Measurements from ENCODE around the gene EFNA5.

The EFNA5 gene

GRCh38 chr5:107570805-107571531, 99.8 kb downstream of the EFNA5 start:
- DNase-seq (ENCODE audit: low spot score), result no peak

GRCh38 chr5:107570181-107570580, 100.6 kb downstream of the EFNA5 start:
- DNase-seq (ENCODE audit: low spot score), result no peak

GRCh38 chr5:107567901-107568671, 102.7 kb downstream of the EFNA5 start:
- DNase-seq (ENCODE audit: low spot score), result no peak

- DNase-seq (ENCODE audit: low spot score), result no peak
Measured at GRCh38 chr5:107566986-107567385, 103.8 kb downstream of the EFNA5 start.

- no peak for DNase-seq (ENCODE audit: low spot score)
Measured at GRCh38 chr5:107565791-107566767, 104.7 kb downstream of the EFNA5 start.

- DNase-seq (ENCODE audit: low spot score), result no peak
Measured at GRCh38 chr5:107564931-107565372, 105.8 kb downstream of the EFNA5 start.

- DNase-seq (ENCODE audit: low spot score), result no peak
Measured at GRCh38 chr5:107563959-107564544, 106.7 kb downstream of the EFNA5 start.

- DNase-seq (ENCODE audit: low spot score), result no peak
Measured at GRCh38 chr5:107560377-107560776, 110.4 kb downstream of the EFNA5 start.

GRCh38 chr5:107558823-107559375, 111.8 kb downstream of the EFNA5 start:
- DNase-seq (ENCODE audit: low spot score), result no peak

GRCh38 chr5:107557051-107557658, 113.6 kb downstream of the EFNA5 start:
- DNase-seq (ENCODE audit: low spot score), result no peak

- DNase-seq (ENCODE audit: low spot score), result no peak
Measured at GRCh38 chr5:107556575-107556974, 114.2 kb downstream of the EFNA5 start.

GRCh38 chr5:107555425-107556090, 115.2 kb downstream of the EFNA5 start:
- no peak for DNase-seq (ENCODE audit: low spot score)

GRCh38 chr5:107554776-107555424, 115.8 kb downstream of the EFNA5 start:
- no peak for DNase-seq (ENCODE audit: low spot score)

GRCh38 chr5:107553117-107553555, 117.6 kb downstream of the EFNA5 start:
- DNase-seq (ENCODE audit: low spot score), result no peak

GRCh38 chr5:107551088-107551487, 119.6 kb downstream of the EFNA5 start:
- DNase-seq (ENCODE audit: low spot score), result no peak

- DNase-seq (ENCODE audit: low spot score), result no peak
Measured at GRCh38 chr5:107549567-107549966, 121.2 kb downstream of the EFNA5 start.

GRCh38 chr5:107548477-107548876, 122.3 kb downstream of the EFNA5 start:
- no peak for DNase-seq (ENCODE audit: low spot score)

GRCh38 chr5:107546719-107547118, 124.0 kb downstream of the EFNA5 start:
- DNase-seq (ENCODE audit: low spot score), result no peak

GRCh38 chr5:107545486-107545885, 125.3 kb downstream of the EFNA5 start:
- no peak for DNase-seq (ENCODE audit: low spot score)

GRCh38 chr5:107544967-107545366, 125.8 kb downstream of the EFNA5 start:
- DNase-seq (ENCODE audit: low spot score), result no peak
